MM.1S (cell line): ENCODE results near the gene ZNF526.

ENCODE experiments used
- DNase-seq: peaks from one replicate; pipeline ENCODE4 v3.0.0-alpha.2; 2015
- H2AFZ ChIP-seq: fragments of 300-600 bp; sonication (generic); 2 replicates; pipeline ENCODE4 v1.6.0; 2016; ENCODE audit warnings: antibody characterized with exemption, low read length
- H3F3A ChIP-seq: fragments of 300-600 bp; sonication (generic); 2 replicates; pipeline ENCODE4 v1.6.1; 2016; ENCODE audit warnings: mild to moderate bottlenecking, antibody characterized with exemption, low read length, moderate library complexity, mixed read lengths; ENCODE audit not compliant: insufficient read depth
- H3K27ac ChIP-seq: fragments of 300-600 bp; sonication (generic); 2 replicates; pipeline ENCODE4 v1.5.1; 2016; ENCODE audit warnings: mild to moderate bottlenecking, low read length
- H3K27me3 ChIP-seq: fragments of 300-600 bp; sonication (generic); replicated peaks from 2 replicates; pipeline ENCODE4 v1.6.0; 2016; ENCODE audit warnings: low read length; ENCODE audit not compliant: insufficient read depth
- H3K36me3 ChIP-seq: fragments of 300-600 bp; sonication (generic); replicated peaks from 2 replicates; pipeline ENCODE4 v1.6.1; 2016; ENCODE audit warnings: mild to moderate bottlenecking, low read length, mixed read lengths; ENCODE audit not compliant: insufficient read depth
- H3K4me1 ChIP-seq: fragments of 300-600 bp; sonication (generic); 2 replicates; pipeline ENCODE4 v1.6.1; 2016; ENCODE audit warnings: low read length, mixed read lengths
- H3K4me2 ChIP-seq: fragments of 300-600 bp; sonication (generic); 2 replicates; pipeline ENCODE4 v1.6.0; 2016; ENCODE audit warnings: low read depth, low read length
- H3K4me3 ChIP-seq: fragments of 300-600 bp; sonication (generic); 2 replicates; pipeline ENCODE4 v1.5.1; 2016; ENCODE audit warnings: low read length, mixed read lengths
- H3K79me2 ChIP-seq: fragments of 300-600 bp; sonication (generic); 2 replicates; pipeline ENCODE4 v1.6.1; 2016; ENCODE audit warnings: mixed run types, low read length, mixed read lengths
- H3K9ac ChIP-seq: fragments of 300-600 bp; sonication (generic); 2 replicates; pipeline ENCODE4 v1.6.1; 2016; ENCODE audit warnings: low read length, mixed read lengths
- H3K9me2 ChIP-seq: fragments of 300-600 bp; sonication (generic); replicated peaks from 2 replicates; pipeline ENCODE4 v1.6.1; 2016; ENCODE audit warnings: mild to moderate bottlenecking, low read length, mixed read lengths; ENCODE audit not compliant: insufficient read depth
- H3K9me3 ChIP-seq: fragments of 300-600 bp; sonication (generic); replicated peaks from 2 replicates; pipeline ENCODE4 v1.6.1; 2016; ENCODE audit warnings: mild to moderate bottlenecking, low read length, mixed read lengths; ENCODE audit not compliant: insufficient read depth
- H4K20me1 ChIP-seq: fragments of 300-600 bp; sonication (generic); 2 replicates; pipeline ENCODE4 v1.6.1; 2016; ENCODE audit warnings: mild to moderate bottlenecking, low read length, moderate library complexity, mixed read lengths; ENCODE audit not compliant: insufficient read depth
- EZH2 ChIP-seq: fragments of 300-600 bp; sonication (generic); optimal IDR thresholded peaks from 2 replicates; pipeline ENCODE3; 2017; ENCODE audit warnings: low read depth, mild to moderate bottlenecking, antibody characterized with exemption, low read length, mixed read lengths
- EZH2phosphoT487 ChIP-seq: fragments of 300-600 bp; sonication (generic); IDR thresholded peaks from 2 replicates; pipeline ENCODE4 v1.6.1; 2018; ENCODE audit warnings: antibody characterized with exemption, low read length
- TF ChIP-seq, protein P1 (sequence below): fragments of 300-600 bp; sonication (generic); IDR thresholded peaks from 2 replicates; pipeline ENCODE4 v1.5.1; 2016; ENCODE audit warnings: antibody characterized with exemption, low read length, mixed read lengths

Gene ZNF526

DNA sequence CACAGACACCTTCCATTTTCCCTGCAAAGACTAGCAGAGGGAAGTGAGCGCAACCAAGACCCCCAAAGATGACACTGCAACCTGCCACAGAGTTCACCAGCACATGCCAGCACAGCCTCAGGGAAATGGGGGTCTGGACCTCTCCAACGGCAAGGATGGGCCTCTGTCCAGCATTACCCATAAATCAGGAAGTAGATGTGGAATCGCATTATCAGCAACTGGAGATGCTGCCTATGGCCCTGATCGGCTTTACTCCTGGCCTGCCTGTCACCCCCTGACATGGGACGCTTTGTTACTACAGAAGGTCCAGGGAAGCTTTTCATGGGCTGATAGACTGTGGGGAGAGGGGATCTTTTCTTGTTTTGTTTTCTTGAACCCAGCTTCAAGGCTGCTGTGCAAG lies 46.4 kb upstream of the ZNF526 start:
- no peaks in the 10 kb centered on the region for H3K79me2 ChIP-seq
- H3K4me2 ChIP-seq = no peak overlapping the region
- peaks cover 7% of the 10 kb centered on the region; the same call in 1 of the 2 replicates for H3K4me1 ChIP-seq
- H3K36me3 ChIP-seq = no peaks in the 10 kb centered on the region
- H3K4me3 ChIP-seq = no peak overlapping the region
- no peaks in the 10 kb centered on the region for H4K20me1 ChIP-seq
- no peak overlapping the region for H3K27ac ChIP-seq
- no peak overlapping the region for H2AFZ ChIP-seq
- H3K9ac ChIP-seq = no peak overlapping the region
- DNase-seq = no peak
- peaks cover 32% of the 10 kb centered on the region for H3K27me3 ChIP-seq
- TF ChIP-seq EZH2phosphoT487 (no peak), EZH2 (no peak)
- TF ChIP-seq, protein P1, sequence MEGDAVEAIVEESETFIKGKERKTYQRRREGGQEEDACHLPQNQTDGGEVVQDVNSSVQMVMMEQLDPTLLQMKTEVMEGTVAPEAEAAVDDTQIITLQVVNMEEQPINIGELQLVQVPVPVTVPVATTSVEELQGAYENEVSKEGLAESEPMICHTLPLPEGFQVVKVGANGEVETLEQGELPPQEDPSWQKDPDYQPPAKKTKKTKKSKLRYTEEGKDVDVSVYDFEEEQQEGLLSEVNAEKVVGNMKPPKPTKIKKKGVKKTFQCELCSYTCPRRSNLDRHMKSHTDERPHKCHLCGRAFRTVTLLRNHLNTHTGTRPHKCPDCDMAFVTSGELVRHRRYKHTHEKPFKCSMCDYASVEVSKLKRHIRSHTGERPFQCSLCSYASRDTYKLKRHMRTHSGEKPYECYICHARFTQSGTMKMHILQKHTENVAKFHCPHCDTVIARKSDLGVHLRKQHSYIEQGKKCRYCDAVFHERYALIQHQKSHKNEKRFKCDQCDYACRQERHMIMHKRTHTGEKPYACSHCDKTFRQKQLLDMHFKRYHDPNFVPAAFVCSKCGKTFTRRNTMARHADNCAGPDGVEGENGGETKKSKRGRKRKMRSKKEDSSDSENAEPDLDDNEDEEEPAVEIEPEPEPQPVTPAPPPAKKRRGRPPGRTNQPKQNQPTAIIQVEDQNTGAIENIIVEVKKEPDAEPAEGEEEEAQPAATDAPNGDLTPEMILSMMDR = no peak
- H3K9me3 ChIP-seq = no peaks in the 10 kb centered on the region
- no peaks in the 10 kb centered on the region for H3K9me2 ChIP-seq
- no peaks in the 10 kb centered on the region; the same call in 1 of the 2 replicates for H3F3A ChIP-seq

DNA sequence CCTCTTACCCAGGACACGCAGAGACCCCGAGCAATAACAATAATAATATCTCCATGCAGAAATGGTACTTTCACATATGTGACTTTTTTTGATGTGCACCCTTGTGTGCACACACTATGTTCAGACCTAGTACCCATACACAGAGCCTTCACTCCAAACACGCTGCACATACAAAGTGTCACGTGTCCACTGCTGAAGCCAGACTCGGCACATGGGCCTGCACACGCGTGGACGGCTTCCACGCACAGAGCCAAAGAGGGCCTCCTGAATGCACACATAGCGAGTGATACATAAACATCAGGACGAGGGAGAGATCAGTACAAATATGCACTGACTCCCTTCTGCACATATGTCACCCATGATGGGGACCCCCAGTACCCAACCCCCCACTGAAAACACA lies 45.9 kb upstream of the ZNF526 start:
- Histone ChIP-seq H4K20me1 (no peaks in the 10 kb centered on the region), H3K36me3 (no peaks in the 10 kb centered on the region), H3K9me3 (no peaks in the 10 kb centered on the region), H3K4me2 (no peak overlapping the region), H3K27ac (no peak overlapping the region), H3K9me2 (no peaks in the 10 kb centered on the region), H3K4me3 (no peak overlapping the region), H3F3A (no peaks in the 10 kb centered on the region; the same call in 1 of the 2 replicates), H2AFZ (no peak overlapping the region), H3K27me3 (peaks cover 37% of the 10 kb centered on the region), H3K79me2 (no peaks in the 10 kb centered on the region), H3K9ac (no peak overlapping the region), H3K4me1 (peaks cover 7% of the 10 kb centered on the region; the same call in 1 of the 2 replicates)
- no peak for DNase-seq
- TF ChIP-seq, protein P1 = no peak
- TF ChIP-seq EZH2phosphoT487 (no peak), EZH2 (no peak)

DNA sequence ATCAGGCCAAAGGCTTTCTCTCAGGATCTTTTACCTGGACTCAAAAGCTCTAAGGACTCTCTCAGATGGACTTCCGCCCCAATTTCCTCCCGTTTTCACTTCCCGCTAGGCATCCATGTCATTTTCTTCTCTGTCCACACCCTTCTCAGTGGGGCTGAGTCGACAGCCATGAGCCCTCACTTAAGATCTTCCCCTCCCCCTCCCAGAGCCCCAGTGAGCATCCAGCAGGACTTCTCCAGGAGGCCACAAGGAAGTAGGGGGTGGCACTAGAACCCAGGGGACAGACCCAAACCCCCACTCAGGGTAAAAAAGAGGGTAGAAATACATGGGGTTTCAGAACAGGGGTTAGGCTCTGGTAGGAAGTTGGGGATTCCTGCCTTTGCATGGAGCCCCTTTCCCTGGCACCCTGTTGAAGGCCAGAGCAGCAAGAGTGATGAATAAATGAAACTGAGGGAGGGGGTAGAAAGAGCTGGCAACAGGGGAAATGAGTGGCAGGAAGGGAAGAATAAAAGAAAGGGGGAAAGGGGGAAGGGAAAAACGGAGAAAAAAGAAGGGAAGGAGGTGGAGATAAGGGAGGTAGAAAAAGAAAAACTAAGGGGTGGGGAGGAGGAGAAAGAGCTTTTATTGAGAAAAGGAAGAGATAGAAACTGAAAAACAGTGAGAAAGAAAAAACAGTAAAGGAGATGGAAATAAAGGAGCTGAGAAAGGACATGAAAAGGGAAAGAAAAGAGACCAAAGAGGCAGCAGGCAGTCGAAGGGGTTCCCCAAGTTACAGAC lies 45.0 kb upstream of the ZNF526 start:
- Histone ChIP-seq H3K9ac (no peak overlapping the region), H2AFZ (no peak overlapping the region), H3K4me2 (no peak overlapping the region)

More for the DNA sequence above, 45.0 kb upstream of the ZNF526 start:
- H3K9me2 ChIP-seq = no peaks in the 10 kb centered on the region
- H4K20me1 ChIP-seq = no peaks in the 10 kb centered on the region
- no peaks in the 10 kb centered on the region for H3K79me2 ChIP-seq
- peaks cover 47% of the 10 kb centered on the region for H3K27me3 ChIP-seq
- H3K27ac ChIP-seq = no peak overlapping the region
- no peak for DNase-seq
- peaks cover 7% of the 10 kb centered on the region; the same call in 1 of the 2 replicates for H3K4me1 ChIP-seq
- no peaks in the 10 kb centered on the region; the same call in 1 of the 2 replicates for H3F3A ChIP-seq
- TF ChIP-seq, protein P1 = no peak
- TF ChIP-seq EZH2 (no peak), EZH2phosphoT487 (no peak)
- no peak overlapping the region for H3K4me3 ChIP-seq
- no peaks in the 10 kb centered on the region for H3K36me3 ChIP-seq
- H3K9me3 ChIP-seq = no peaks in the 10 kb centered on the region
